Stimulated activated CD4-positive, alpha-beta T cell treated with anti-CD3 and anti-CD28 coated beads, Interleukin-4, amount 100 ng/mL, for 4 hours (primary cell): Measurements from ENCODE around the gene NAT14.
"Not testable (repeated sequence)": the region's sequence is repeated elsewhere in the genome, so short reads cannot be mapped to it uniquely, and the experiment has no call there.

ENCODE experiments used
- DNase-seq, 2 experiments: peaks; one replicate each; pipeline ENCODE4 v3.0.0-alpha.2; 2020

Gene NAT14, protein sequence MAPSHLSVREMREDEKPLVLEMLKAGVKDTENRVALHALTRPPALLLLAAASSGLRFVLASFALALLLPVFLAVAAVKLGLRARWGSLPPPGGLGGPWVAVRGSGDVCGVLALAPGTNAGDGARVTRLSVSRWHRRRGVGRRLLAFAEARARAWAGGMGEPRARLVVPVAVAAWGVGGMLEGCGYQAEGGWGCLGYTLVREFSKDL

DNA sequence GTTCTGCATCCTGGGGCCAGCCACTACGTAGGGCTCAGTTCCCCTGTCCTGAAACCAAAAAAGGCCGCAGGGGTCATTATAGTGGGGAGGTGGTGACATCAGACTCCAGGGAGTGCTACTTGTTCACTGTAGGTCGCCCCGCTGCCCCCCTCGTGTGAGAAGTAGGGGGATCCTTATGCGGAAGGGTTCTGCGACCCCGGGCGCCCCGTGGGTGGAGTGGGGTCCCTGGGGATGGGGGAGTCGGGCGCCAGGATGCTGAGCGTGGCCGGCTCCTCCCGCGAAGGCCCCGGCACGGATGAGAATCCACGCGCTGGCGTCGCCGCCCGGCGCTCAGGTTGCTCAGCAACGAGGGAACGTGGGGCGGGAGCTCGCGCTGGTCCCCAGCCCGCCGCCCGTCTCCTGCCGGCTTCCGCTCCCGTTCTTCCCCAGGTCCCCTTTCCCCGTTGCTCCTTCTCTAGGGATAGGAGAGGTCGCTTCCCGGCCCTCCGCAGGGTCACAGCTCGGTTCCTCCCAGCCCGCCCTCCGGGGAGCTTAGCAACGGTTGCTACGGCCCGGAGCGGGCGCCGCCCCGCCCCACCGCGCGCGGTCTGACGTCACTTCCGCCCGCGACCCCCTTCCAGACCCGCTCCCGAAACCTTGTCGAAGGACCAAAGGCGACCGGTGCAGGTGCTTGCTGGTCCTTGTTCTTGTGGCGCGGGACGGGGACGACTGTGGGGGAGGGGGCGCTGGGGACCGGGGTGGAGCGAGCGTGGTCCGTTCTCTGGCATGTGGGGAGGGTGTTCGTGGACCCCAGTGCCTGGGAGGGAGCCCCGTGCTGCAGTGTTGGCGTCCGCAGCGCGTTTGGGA lies at the start of gene NAT14:
Gene NAT14 (plus strand): TSS at position 596 of the 846 bp plus-strand sequence. CDS start 521 bp downstream, outside the sequence.
- DNase-seq: peak; percentile 50 to 69

DNA sequence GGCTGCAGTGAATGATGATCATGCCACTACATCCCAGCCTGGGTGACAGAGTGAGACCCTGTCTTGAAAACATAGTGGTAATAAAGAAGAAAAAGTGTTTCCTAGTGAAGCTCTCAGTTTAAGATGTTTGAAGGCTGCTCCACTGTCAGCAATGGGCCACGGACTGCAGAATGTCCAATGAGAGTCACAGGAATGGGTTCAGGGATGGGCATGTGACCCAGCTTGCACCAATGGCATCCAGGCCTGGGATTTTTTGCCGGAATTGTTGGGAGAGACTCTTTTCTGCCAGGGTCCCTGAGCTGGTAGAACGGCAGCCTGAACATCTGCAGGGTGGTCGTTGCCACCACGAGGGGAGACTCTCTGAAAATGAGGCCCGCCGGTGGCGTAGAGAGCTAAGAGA lies 48.1 kb upstream of the NAT14 start:
- no peak for DNase-seq

DNA sequence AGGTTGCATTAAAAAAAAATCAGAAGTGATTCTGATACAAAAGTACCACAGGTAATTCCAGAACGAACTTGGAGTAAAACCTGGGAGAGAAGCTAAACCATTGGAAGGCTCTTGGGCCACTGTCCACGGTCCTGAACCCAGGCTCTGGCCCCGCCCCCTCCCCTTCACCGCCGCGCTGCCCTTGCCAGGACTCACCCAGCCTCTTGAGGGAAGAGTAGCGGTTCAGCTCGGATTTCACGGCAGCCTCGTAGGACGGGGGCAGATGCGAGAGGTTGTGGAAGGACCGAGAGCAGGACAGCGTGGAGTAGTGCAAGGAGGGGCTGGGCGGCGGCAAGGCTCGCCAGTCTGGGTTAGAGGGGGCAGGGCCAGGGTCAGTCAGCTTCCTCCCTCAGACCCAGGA lies 47.6 kb upstream of the NAT14 start:
- DNase-seq: no peak

DNA sequence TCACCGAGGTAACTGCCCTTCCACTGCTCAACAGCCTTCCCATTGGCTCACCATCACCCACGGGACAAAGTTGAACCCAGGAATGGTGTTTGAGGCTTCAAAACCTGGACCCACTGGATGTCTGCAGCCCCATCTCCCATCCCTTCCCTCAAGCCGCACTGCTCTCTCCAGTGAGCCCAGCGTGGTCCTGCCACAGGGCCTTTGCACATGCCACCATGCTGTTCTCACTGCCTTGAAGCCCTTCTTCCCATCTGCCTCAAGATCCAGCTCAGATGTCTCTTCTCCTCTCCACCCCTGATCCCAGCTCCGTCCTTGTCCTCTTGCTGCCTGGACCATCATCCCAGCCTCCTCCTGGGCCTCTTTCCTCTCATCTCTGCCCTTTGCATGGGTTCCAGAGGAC lies 45.9 kb upstream of the NAT14 start:
- DNase-seq: no peak

DNA sequence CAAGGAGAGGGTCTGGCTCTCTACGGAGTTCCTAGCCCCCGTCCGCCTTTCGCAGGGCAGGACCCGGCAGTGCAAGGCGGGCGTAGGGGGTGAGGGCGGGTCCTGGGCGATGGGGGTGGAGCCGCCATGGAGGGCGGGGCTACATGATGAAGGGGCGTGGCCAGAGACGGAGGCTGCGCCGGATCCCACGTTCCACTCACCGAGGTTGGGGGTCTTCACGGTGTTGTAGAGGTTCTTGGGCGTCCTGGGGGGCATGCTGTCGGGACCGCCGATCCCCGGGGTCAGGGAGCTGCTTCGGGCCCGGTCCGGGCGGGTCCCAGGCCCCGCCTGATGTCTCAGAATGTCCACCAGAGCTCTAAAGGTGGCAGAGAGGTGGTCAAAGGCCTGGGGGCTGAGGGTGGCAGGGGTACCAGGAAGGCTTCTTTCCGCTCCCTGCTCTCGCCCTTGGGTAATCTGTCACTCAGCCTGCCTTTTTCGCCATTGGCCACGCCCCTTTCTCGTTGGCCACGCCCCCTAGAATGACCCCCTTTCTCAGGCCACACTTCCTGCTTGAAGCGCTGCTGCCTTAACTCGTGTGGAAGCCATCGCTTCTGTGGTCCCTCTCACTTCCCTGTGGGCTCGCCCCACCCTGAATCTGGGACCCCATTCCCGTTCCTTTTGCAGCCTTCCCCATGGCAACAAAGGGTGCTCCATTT lies 44.4 kb upstream of the NAT14 start:
- DNase-seq: no peak

DNA sequence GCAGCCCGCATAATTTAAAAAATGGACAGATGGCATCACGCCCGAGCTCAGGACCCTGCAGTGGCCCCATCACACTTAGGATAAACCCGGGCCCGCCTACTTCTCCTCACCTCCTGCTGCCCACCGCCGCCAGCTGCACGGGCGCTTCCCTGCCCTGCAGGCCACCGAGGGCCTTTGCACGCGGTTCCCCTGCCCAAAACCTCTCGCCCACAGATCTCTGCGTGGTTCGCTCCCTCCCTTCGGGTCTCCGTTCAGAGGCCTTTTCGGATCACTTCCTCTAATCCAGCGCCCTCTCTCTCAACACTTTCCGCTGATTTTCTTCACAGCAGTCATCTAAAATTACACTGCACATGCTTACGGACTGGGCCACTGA lies 43.7 kb upstream of the NAT14 start:
- no peak for DNase-seq

DNA sequence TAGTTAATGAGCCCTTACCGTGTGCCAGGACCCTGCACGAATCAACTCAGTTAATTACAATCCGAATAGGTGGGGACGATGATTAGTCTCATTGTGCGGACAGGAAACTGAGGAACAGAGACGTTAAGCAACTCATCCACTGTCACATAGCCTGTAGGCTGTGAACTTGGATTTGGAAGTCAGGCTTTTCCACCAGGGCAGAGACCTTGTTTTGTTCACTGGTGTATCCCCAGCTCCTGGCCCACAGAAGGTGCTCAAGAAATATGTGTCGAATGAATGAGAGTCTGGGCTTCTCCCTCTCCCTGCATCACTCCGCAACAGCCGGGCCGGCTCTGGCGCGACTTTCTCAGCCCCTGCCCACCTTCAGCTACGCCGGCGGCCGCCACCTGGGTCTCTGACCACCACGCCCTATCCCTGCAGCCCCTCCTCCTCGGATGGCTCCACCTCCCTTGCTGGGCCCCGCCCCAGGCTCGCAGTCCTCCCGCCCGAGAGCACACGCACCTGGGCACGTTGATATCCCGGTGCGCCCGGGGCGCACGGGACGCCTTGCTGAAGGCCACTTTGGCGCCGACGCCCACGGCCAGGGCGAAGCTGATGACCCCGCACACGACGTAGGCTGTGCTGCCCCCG lies 43.2 kb upstream of the NAT14 start:
- DNase-seq: no peak

DNA sequence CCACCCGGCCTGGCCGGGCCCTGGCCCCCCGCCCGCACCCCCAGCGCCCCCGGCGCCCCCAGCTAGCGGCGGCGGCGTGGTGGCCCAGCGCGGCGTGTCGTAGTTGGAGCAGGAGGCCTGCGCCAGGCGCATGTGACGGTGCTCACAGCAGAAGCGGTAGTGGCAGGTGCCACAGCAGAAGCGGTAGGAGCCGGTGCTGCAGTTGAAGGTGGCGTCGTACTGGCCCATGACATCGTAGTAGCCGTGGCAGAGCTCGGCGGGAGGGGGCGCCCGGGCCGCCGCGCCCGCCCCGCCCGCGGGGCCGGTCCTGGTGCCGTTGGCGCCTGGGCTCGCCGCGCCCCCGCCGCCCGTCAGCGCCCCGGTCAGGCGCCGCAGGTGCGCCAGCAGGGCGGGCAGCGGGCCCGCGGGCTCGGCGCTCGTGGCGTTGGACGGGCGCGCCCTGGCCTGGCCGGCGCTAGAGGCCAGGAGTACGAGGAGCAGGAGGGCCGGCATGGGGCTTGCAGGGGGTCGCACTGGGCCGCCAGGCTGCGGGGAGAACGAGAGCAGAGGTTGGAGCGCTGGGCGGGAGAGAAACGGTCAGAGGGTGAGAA lies 42.5 kb upstream of the NAT14 start:
- DNase-seq: no peak

DNA sequence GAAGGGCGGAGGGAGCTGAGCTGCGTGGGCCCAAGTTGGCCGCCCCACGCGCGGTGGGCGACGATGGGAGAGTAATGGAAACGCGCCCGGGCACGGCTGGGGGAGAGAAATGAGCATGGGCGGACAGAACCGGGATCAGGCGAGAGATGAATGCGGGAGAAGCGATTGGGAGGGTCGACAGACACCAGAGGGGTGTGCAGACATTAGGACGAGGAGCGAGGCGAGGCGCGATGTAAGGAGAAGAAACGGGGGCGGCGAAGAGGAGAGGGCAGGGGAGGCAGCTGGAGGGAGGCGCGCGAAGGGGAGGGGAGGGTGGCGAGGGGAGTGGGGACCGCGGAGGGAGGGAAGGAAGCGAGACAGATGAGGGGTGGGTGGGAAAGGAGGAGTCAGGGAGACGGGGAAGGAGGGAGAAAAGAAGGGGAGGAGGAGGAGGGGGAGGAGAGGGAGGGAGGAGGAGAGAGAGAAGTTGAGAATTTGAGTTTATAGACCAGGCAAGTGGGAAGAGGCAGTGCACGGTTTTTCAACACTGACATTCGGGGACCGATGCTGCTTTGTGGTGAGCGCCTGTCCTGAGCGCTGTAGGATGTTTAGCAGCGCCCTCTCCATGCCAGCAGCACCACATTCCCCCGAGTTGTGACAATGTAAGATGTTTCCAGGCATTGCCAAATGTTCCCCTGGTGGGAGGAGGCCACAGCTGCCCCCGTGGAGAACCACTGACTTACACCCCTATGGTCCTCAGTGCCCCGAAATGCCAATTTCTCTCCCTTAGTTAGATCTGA lies 41.8 kb upstream of the NAT14 start, which contains the start of gene SHISA7:
Gene SHISA7 (minus strand): TSS at position 256 of the 779 bp plus-strand sequence. CDS start 437 bp downstream, outside the sequence.
- DNase-seq: no peak

DNA sequence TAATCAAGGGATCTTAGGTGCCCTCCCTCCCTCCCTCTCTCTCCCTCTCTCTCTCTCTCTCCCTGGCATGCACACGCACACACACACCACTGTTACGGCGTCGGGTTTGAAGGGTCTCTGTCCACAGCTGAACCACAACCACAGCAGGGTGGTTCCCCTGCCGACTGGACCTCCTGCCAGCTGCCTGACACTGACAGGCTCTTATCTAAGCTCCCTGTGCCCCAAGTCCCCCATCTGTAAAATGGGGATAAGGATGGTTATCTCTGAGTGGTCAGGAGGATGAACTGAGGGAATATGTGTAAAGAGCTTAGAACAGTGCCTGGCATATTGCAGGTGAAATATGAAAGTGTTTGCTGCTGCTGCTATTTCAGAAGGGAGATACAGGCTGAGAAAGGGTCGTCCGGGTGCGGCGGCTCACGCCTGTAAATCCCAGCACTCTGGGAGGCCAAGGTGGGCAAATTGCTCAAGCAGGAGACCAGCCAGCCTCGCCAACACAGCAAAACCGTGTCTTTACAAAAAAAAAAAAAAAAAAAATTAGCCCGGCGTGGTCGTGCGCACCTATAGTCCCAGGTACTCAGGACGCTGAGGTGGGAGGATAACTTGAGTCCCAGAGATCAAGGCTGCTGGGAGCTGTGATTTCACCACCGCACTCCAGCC lies 41.0 kb upstream of the NAT14 start:
- no peak for DNase-seq

DNA sequence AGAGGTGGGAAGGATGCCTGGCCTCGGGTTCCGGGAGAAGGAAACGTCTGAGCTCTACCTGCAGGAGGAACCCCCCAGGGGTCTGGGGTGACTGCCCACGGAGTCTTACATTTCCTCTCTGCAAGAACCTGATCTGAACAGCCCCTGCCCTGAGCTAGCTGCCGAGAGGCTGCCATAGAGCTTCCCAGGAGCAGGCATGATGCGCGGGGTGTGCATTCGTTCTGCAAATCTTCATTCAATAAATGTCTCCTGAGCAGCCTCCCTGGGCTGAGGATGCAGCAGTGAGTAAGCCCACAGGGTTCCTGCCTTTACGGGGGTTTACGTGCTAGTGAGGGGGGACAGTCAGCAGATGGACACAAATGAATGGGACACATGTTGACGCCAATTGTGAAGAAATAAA lies 40.3 kb upstream of the NAT14 start:
- no peak for DNase-seq

DNA sequence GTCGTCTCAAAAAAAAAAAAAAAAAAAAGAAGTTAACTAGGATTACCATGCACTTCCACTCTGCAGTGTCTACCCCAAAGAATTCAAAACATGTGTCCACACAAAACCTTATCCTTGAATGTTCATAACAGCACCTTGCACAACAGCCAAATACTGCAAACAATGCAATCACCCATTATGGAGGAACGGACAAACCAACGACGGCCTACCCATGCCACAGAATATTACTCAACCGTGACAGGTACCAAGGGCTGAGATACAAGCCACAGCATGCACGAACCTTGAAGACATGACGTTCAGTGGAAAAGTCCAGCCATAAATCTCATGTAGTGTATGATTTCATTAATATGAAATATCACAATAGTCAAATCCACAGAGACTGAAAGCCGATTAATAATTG lies 38.9 kb upstream of the NAT14 start:
- DNase-seq: no peak

DNA sequence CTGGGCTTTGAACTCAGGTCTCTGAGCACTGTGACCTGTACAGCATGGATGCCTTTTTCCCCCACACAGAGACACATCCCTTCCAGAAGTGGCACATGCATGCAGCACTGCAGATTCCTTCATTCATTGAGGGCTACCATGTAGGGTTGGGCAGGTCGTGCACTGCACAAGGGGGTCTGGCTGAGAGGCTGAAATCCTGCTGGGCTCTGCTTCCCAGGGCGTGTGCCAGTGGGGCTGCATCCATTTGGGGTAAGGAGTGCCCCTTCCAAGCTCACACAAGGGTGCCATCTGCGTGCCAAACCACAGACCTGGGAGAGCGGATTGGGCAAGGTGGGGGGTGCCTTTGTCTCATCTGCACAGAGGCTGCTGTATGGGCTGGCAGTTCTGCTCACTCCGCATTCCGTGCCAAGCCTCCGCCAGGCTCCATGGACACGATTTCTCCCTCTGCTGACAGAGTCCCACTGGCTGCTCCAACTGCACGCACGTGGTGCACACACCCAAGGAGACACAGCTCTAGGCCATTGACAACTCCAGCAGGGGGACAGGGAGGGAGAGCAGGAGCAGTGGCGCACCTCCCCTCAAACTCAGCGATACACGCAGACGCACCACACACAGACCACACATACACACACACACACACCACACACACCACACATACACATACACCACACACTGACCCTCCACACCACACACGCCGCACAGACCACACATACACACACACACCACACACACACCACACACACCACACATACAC lies 37.4 kb upstream of the NAT14 start:
- DNase-seq: no peak

DNA sequence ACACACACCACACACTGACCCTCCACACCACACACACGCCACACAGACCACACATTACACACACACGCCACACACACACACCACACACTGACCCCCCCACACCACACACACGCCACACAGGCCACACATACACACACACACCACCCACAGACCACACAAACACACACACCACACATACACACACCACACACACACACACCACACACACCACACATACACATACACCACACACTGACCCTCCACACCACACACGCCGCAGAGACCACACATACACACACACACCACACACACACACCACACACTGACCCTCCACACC lies 36.9 kb upstream of the NAT14 start:
- not testable (repeated sequence) for DNase-seq

DNA sequence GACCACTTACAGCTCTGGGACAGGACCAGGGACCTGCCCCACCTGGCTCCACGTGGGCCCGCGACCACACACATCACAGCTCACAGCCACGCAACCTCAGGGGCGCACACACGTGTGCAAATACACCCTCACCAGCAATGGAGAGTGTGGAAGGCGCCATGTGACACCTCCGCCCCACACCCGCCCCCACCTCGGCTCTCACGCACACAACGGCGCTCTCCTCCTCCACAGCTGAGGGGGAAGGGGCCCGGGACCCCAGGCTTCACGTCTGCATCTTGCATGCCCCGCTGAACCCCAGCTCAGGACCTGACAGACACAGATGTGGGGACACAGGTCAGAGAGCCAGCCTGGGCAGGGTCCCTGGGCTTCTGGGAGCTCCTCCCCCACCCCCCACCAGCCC lies 35.5 kb upstream of the NAT14 start:
- no peak for DNase-seq

DNA sequence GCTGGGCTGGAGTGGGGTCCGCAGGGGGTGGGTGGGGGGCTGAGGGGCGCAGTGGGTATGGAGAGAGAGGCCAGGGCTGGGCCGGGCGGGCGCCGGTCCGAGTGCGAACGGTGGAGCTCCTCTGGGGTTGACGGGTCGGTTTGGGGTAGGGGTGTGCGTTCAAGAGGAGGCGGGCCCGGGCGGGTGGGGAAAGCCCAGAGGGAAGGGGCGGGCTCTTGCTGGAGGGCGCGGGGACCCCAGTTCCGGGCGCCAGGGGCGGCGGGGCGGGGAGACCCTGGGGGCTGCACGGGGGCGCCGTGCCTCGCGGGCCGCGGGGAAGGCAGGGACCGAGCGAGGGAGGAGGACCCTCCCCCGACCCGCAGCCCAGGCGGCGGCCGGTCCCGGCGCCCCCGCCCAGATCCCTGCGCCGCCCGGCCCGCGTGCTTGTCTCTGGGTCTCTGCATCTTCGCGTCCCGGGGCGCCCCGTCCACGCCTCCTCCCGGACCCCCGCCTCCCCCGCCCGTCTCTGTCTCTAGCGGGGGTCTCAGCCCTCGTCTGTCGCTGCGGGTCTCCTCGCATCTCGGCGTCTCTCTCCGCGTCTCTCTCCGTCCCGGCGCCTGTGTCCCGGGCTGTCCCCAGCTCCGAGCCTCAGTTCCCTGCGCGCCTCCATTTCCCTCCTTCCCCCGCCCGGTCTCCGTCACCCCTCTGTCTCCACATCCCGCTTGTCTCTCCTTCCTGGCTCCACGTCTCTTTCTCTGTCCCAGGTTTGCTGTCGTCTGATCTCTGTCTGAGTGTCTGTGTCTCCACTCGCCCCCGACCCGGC lies 33.6 kb upstream of the NAT14 start:
- no peak for DNase-seq

DNA sequence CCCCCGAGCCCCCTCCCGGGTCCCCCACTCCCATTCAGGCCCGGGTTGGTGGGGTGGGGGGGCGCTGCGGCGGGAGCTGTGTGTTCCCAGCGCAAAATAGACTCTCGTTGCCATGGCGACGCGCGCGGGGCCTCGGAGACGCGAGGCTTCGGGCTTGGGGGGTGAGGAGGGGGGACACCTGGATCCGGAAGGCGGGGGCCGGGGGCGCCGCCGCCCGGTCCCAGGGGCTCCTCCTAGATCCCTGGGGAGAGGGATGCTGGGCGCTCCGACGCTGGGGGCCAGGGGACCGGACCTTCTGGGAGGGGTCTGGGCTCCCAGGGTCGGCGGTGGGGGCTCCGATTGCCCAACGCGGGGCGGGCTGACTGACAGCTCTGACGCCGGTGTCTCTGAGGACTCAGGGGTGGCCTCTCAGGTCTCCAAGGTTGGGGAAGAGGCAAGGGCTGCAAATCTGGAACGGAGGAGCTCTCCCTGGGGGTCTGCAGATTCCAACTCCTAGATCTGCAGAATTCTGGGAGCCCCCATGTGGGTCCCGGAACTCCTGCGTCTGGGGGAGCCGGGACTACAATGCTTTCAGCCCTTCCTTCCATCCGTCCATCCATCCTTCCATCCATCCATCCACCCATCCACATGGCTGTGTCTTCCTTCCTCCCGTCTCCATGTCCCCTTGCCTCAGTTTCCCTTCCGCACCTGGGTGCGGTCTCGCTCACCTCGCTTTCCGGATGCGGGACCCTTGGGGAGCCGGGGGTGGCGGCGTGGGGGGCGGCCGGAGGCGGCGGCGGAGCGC lies 32.8 kb upstream of the NAT14 start:
- no peak for DNase-seq

DNA sequence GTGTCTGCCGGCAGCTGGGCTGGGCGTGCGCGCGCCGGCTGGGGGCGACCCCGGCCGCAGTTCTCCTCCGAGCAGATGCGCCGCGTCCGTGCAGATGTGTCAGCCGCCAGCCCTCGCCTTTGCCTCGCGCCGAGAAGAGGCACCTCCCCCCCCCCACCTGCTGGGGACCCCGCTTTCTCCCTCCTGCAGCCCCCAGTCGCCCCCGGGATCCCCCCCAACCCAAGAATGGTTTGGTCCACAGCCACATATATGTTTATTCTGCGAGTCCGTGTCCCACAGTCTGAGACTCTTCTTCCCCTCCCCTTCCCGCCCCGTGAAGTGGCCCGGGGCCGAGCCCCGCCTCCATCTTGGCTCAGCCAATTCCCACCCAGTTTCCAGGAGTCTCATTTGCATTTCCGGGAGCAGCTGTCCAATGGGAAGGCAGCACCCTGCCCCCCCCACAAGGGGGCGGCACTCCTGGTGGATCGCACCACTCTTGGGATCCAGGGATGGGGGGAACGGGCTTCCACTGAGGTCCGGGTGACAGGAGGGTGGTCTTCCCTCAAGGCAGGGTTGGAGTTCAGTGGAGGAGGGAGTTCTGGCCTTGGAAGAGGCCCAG lies 32.1 kb upstream of the NAT14 start:
- DNase-seq: peak in 1 of 2 experiments; percentile 20
